Stimulated activated CD4-positive, alpha-beta T cell treated with anti-CD3 and anti-CD28 coated beads, Interleukin-4, amount 100 ng/mL, for 48 hours (primary cell): Measurements from ENCODE around the gene PPTC7.
"Not testable (repeated sequence)": the region's sequence is repeated elsewhere in the genome, so short reads cannot be mapped to it uniquely, and the experiment has no call there.

Experiments used
- DNase-seq, 2 donors: peaks; one replicate each; pipeline ENCODE4 v3.0.0-alpha.2; 2020; ENCODE audit warnings: low read depth in 2 of 2

PPTC7 gene

GRCh38 chr12:110583137-110584059 lies at the start of gene PPTC7:
Gene PPTC7 (minus strand): TSS chr12:110583318. CDS start chr12:110583031, 287 bp downstream.
- DNase-seq: peak; percentile 96

GRCh38 chr12:110627500-110628195 lies 44.5 kb upstream of the PPTC7 start:
- no peak for DNase-seq

- no peak for DNase-seq
Measured at GRCh38 chr12:110622582-110622981, 39.5 kb upstream of the PPTC7 start.

- peak in 1 of 2 donors; percentile 29 for DNase-seq
Measured at GRCh38 chr12:110619534-110619953, 36.4 kb upstream of the PPTC7 start.

- no peak for DNase-seq
Measured at GRCh38 chr12:110616471-110617115, 33.5 kb upstream of the PPTC7 start.

GRCh38 chr12:110615171-110615570 lies 32.1 kb upstream of the PPTC7 start:
- no peak for DNase-seq

GRCh38 chr12:110613771-110614684 lies 30.9 kb upstream of the PPTC7 start, which contains the start of gene TCTN1:
Gene TCTN1 (plus strand): TSS chr12:110614129. CDS start chr12:110614183, 54 bp downstream.
- DNase-seq: peak; percentile 95 to 98

GRCh38 chr12:110613071-110613770 lies 30.1 kb upstream of the PPTC7 start:
- no peak for DNase-seq

- DNase-seq: no peak
Measured at GRCh38 chr12:110606253-110606611, 23.1 kb upstream of the PPTC7 start.

GRCh38 chr12:110602085-110602814 lies 19.1 kb upstream of the PPTC7 start:
- DNase-seq: not testable (repeated sequence)

GRCh38 chr12:110600254-110600653 lies 17.1 kb upstream of the PPTC7 start:
- DNase-seq: no peak

- no peak for DNase-seq
Measured at GRCh38 chr12:110599334-110599733, 16.2 kb upstream of the PPTC7 start.

- DNase-seq: no peak
Measured at GRCh38 chr12:110597885-110598284, 14.8 kb upstream of the PPTC7 start.

GRCh38 chr12:110592919-110593318 lies 9.8 kb upstream of the PPTC7 start:
- not testable (repeated sequence) for DNase-seq

- no peak for DNase-seq
Measured at GRCh38 chr12:110592078-110592477, 9.0 kb upstream of the PPTC7 start.

- no peak for DNase-seq
Measured at GRCh38 chr12:110591451-110592051, 8.4 kb upstream of the PPTC7 start.

- DNase-seq: no peak
Measured at GRCh38 chr12:110590806-110591326, 7.7 kb upstream of the PPTC7 start.

GRCh38 chr12:110590059-110590458 lies 6.9 kb upstream of the PPTC7 start:
- no peak for DNase-seq

- DNase-seq: not testable (repeated sequence)
Measured at GRCh38 chr12:110587102-110587501, 4.0 kb upstream of the PPTC7 start.
